ENCODE measurements around the gene PTPN20. TPM values are rescaled to one million over a fixed set of nuclear protein-coding genes. Genes with fewer than 3 reads are reported as not detected.

Gene PTPN20
- total RNA-seq, 1 experiment from 2014 or later, result not detected

DNA sequence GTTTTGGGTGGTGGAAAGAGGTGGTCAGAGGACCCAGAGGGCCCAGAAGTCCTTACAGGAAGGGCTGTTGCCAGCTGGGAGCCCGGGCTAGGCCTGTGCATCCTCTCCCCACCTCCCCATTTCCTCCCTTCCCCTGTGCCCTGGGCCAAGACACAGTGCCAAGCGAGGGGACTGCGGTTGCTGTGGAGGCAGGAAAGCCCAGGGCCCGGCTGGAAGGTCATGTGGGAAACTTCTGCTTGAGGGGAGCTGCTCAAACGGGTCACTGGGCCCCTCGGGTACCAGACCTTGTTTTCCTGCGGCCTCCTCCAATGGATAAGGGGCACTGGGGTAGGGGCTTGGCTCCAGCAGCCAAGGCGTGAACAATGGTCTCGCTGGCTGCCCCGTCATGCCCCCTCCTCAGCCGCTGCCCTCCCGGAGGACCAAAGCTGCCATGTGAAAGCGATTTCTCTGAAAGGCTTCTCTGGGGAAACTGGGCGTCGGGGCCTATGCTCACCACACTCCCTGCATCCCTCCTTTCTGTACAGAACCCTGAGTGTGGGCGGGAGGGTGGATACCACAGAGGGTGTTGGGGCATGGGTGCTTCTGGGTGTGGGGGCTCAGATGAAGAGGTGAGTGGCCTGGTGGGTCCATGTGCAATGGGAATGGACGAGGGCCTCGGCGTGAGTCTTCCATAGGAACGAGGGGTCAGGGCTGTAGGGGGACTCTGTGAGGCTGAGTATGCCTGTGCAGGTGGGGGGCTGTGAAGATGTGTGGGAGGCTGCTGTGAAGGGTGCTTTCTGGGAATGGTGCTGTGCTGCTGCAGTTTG is 135.3 kb downstream of the PTPN20 start:
- no peak for DNase-seq (ENCODE audit: low read depth)

DNA sequence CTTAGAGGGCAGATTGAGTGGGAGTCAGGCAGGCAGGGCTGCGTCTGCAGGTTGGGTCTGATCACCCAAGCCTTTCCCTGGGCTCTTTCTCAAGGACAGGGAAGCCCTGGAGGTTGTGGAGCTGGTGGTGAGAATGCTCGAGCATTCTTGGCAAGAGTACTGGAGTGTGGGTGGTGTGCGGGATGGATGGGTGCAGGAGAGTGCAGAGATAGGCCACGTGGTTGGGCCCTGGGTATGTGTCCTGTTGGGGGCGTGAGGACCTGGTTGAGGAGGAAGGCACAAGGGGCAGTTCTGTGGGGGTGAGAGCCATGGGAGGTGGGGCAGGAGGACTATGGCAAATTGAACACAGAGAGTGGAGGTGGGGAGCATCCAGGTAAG is 135.9 kb downstream of the PTPN20 start:
- DNase-seq (ENCODE audit: low read depth), result no peak

- peak; percentile 61 for DNase-seq (ENCODE audit: low read depth)
Measured at GRCh38 chr10:47047577-47048525, 136.6 kb downstream of the PTPN20 start.

DNA sequence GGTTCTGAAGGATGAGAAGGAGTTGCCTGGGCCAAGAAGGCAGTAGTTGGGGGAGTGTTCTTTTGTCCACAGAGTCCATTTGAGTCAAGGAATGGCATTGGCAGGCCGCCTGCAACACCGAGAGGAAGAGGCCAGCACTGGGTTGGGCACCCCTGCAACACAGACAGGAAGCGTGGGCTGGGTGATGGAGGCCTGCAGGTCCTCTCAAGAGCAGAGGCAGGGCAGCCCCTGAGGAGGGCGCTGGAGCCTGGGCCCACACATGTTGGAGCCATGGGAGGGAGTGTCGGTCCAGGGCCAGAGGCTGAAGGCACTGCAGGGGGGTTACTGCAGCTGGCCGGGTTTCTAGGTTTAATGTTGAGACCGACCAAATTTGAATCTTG is 137.3 kb downstream of the PTPN20 start:
- DNase-seq (ENCODE audit: low read depth), result peak; percentile 26

- DNase-seq (ENCODE audit: low read depth), result no peak
Measured at GRCh38 chr10:47049056-47049851, 138.0 kb downstream of the PTPN20 start.

DNA sequence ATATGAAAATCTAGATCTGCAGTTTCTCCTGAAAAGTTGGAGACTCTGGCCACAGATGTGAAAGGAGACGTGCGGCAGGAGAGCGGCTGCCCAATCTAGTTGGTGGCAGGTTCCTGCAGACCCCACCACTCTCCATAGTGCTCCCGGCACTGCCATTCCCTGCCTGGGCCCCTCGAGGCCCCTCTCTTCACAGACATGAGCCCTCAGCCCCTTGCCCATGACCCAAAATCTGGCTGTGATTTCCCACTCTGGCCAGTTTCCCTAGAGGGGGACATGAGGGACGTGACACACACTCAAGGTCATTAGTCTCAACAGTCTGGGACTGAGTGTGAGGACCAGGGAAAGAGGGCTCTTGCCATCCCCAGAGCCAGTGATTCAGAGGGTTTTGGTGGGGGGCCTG is 138.7 kb downstream of the PTPN20 start:
- no peak for DNase-seq (ENCODE audit: low read depth)

- no peak for DNase-seq (ENCODE audit: low read depth)
Measured at GRCh38 chr10:47050618-47051455, 139.6 kb downstream of the PTPN20 start.

GRCh38 chr10:47051741-47052238 is 140.6 kb downstream of the PTPN20 start:
- DNase-seq (ENCODE audit: low read depth), result no peak
